Esophagus (tissue), 2 donors: Measurements from ENCODE around the gene FARSA. TPM values are rescaled to one million over a fixed set of nuclear protein-coding genes. Genes with fewer than 3 reads are reported as not detected.
"Not testable (repeated sequence)": the region's sequence is repeated elsewhere in the genome, so short reads cannot be mapped to it uniquely, and the experiment has no call there.

Experiments used
- H3K27ac ChIP-seq, 2 donors: one replicate each; pipeline ENCODE4 v1.5.1; 2013; ENCODE audit warnings: low read depth in 2 of 2, mild to moderate bottlenecking in 2 of 2, inconsistent platforms in 1 of 2, low read length in 1 of 2, moderate library complexity in 1 of 2
- H3K27me3 ChIP-seq, 2 donors: one replicate each; pipeline ENCODE4 v1.6.1; 2013; ENCODE audit warnings: low read length in 2 of 2, control low read depth in 1 of 2, mild to moderate bottlenecking in 1 of 2; ENCODE audit not compliant: insufficient read depth in 2 of 2, control insufficient read depth in 1 of 2
- H3K36me3 ChIP-seq, 2 donors: one replicate each; pipeline ENCODE4 v1.6.1; 2013; ENCODE audit warnings: low read length in 1 of 2; ENCODE audit not compliant: control insufficient read depth in 2 of 2, insufficient read depth in 2 of 2
- H3K4me1 ChIP-seq, 2 donors: one replicate each; pipeline ENCODE4 v1.6.1; 2013; ENCODE audit warnings: low read length in 1 of 2; ENCODE audit not compliant: control insufficient read depth in 2 of 2, insufficient read depth in 2 of 2
- H3K4me3 ChIP-seq, 2 donors: one replicate each; pipeline ENCODE4 v1.5.1; 2013; ENCODE audit warnings: low read length in 2 of 2, mild to moderate bottlenecking in 2 of 2, low read depth in 1 of 2, moderate library complexity in 1 of 2
- H3K9me3 ChIP-seq, 2 donors: one replicate each; pipeline ENCODE4 v1.6.1; 2013; ENCODE audit warnings: mild to moderate bottlenecking in 2 of 2, low read depth in 1 of 2, low read length in 1 of 2, moderate library complexity in 1 of 2; ENCODE audit not compliant: control insufficient read depth in 2 of 2, insufficient read depth in 1 of 2
- WGBS, 2 donors: extraction: QIAGEN DNeasy Blood & Tissue Kit; methylation state at CpG; one replicate each; pipeline ENCODE4 v1.1.7; 2013; 5-methylcytosine and 5-hydroxymethylcytosine counted together
- polyA plus RNA-seq, 2 donors: library from polyadenylated mRNA; stranded (reverse); fragments of 200-250 nt; gene quantifications; one replicate each; pipeline ENCODE4 v1.2.3, GENCODE V29; 2013
- donor health status: healthy with polysubstance abuse.
- donor health status: Bipolar disorder and iron deficiency.

Gene FARSA
- 10 to 100 TPM; 29.1 to 49.3 TPM for polyA plus RNA-seq

- H3K4me3 ChIP-seq: peak within 1 kb of the TSS; percentile 95 to 97
- peaks cover 4 to 15% of the 10 kb centered on the region in 2 donors for H3K4me1 ChIP-seq
- no peaks in the 10 kb centered on the region for H3K27me3 ChIP-seq
- H3K27ac ChIP-seq: peak within 1 kb of the TSS; percentile 61 to 77
- H3K36me3 ChIP-seq: peaks cover 13% of the 10 kb centered on the region in 2 donors
- no peaks in the 10 kb centered on the region for H3K9me3 ChIP-seq
- 2 to 3% methylated on average over 46 to 51 of the region's 51 CpGs for whole genome bisulfite sequencing, 2 donors
Measured at GRCh38 chr19:12933287-12934072, at the start of gene FARSA. TSS of gene FARSA (minus strand) at chr19:12933711. CDS start at chr19:12933696, 15 bp downstream.

- Histone ChIP-seq H3K4me3 (peak overlapping the region in 1 of 2 donors; percentile 26), H3K9me3 (no peaks in the 10 kb centered on the region), H3K27me3 (no peaks in the 10 kb centered on the region), H3K27ac (no peak overlapping the region), H3K4me1 (peaks cover 0 to 11% of the 10 kb centered on the region in 2 donors), H3K36me3 (no peaks in the 10 kb centered on the region)
- 44 to 46% methylated on average over 10 of the region's 10 CpGs for WGBS, 2 donors
Measured at GRCh38 chr19:12983091-12983490, 49.6 kb upstream of the FARSA start.

DNA sequence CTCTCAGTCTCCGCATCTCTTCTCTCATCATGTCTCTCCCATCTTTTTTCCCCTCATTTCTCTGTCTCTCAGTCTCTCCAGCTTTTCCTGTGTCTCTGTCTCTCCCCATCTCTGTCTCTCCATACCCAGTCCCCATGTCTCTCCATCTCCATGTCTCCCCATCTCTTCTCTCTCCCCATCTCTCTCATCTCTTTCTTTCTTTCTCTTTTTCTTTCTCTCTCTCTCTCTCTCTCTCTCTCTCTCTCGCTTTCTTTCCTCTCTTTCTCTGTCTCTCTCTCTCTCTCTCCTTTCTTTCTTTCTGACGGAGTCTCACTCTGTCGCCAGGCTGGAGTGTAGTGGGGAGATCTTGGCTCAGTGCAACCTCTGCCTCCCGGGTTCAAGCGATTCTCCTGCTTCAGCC is 49.1 kb upstream of the FARSA start:
- H3K27ac ChIP-seq: no peak overlapping the region
- no peak overlapping the region for H3K4me3 ChIP-seq
- 87 to 93% methylated on average over 6 of the region's 6 CpGs for WGBS, 2 donors
- no peaks in the 10 kb centered on the region for H3K36me3 ChIP-seq
- no peaks in the 10 kb centered on the region for H3K27me3 ChIP-seq
- H3K4me1 ChIP-seq: peaks cover 0 to 11% of the 10 kb centered on the region in 2 donors
- H3K9me3 ChIP-seq: no peaks in the 10 kb centered on the region

- Histone ChIP-seq H3K4me1 (peaks cover 0 to 5% of the 10 kb centered on the region in 2 donors), H3K4me3 (no peak overlapping the region), H3K9me3 (no peaks in the 10 kb centered on the region), H3K27ac (no peak overlapping the region), H3K27me3 (no peaks in the 10 kb centered on the region), H3K36me3 (no peaks in the 10 kb centered on the region)
- 86 to 87% methylated on average over 3 of the region's 3 CpGs for WGBS, 2 donors
Measured at GRCh38 chr19:12979974-12980373, 46.5 kb upstream of the FARSA start.

GRCh38 chr19:12976109-12976508 is 42.6 kb upstream of the FARSA start:
- 59 to 66% methylated on average over 7 of the region's 7 CpGs for WGBS, 2 donors
- not testable (repeated sequence) for H3K27ac ChIP-seq, H3K27me3 ChIP-seq, H3K36me3 ChIP-seq, H3K9me3 ChIP-seq, H3K4me1 ChIP-seq, H3K4me3 ChIP-seq

- H3K4me3 ChIP-seq: no peak overlapping the region
- H3K9me3 ChIP-seq: no peaks in the 10 kb centered on the region
- H3K36me3 ChIP-seq: no peaks in the 10 kb centered on the region
- peaks cover 0 to 2% of the 10 kb centered on the region in 2 donors for H3K4me1 ChIP-seq
- H3K27me3 ChIP-seq: no peaks in the 10 kb centered on the region
- H3K27ac ChIP-seq: no peak overlapping the region
- 64 to 69% methylated on average over 17 of the region's 17 CpGs for WGBS, 2 donors
Measured at GRCh38 chr19:12975221-12975741, 41.8 kb upstream of the FARSA start.

GRCh38 chr19:12974301-12975220 is 41.0 kb upstream of the FARSA start:
- Histone ChIP-seq H3K27me3 (no peaks in the 10 kb centered on the region), H3K4me1 (peaks cover 0 to 3% of the 10 kb centered on the region in 2 donors), H3K9me3 (no peaks in the 10 kb centered on the region), H3K4me3 (no peak overlapping the region), H3K27ac (no peak overlapping the region), H3K36me3 (no peaks in the 10 kb centered on the region)
- WGBS, 2 donors: 67% methylated on average over 19 of the region's 19 CpGs

DNA sequence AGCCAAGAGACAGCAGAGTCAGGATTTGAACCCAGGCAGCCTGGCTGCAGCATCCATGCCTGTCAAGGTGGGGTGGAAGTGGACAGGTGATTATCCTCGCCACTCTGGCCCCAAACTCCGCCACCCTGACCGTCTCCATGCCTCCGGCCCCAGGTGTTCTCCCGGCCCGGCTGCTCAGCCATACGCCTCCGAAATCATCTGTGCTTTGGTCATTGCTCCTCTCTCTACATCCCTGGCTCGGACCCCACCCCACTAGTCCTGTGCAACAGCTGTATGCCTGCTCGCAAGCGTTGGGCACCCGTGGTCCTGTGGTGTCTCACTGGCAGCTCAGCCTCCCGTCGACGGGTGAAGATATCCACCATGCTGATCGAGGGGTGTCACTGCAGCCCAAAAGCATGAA is 39.7 kb upstream of the FARSA start:
- H3K27ac ChIP-seq: no peak overlapping the region
- no peaks in the 10 kb centered on the region for H3K27me3 ChIP-seq
- no peaks in the 10 kb centered on the region for H3K36me3 ChIP-seq
- WGBS, 2 donors: 89 to 90% methylated on average over 16 of the region's 16 CpGs
- peaks cover 0 to 4% of the 10 kb centered on the region in 2 donors for H3K4me1 ChIP-seq
- no peaks in the 10 kb centered on the region for H3K9me3 ChIP-seq
- H3K4me3 ChIP-seq: no peak overlapping the region

GRCh38 chr19:12970070-12970820 is 36.7 kb upstream of the FARSA start:
- Histone ChIP-seq H3K36me3 (no peaks in the 10 kb centered on the region), H3K9me3 (no peaks in the 10 kb centered on the region), H3K4me1 (peaks cover 0 to 4% of the 10 kb centered on the region in 2 donors), H3K27ac (no peak overlapping the region), H3K27me3 (no peaks in the 10 kb centered on the region), H3K4me3 (no peak overlapping the region)
- WGBS, 2 donors: 84 to 90% methylated on average over 7 of the region's 7 CpGs
